ENCODE measurements around the gene AVPR2.

GRCh38 chrX:153878969-153879653, 25.4 kb upstream of the AVPR2 start:
- TF ChIP-seq POLR2A (IDR thresholded peaks at IDR 0.05) = no peak
- no peak for TF ChIP-seq CTCF (IDR thresholded peaks at IDR 0.05)
- no peak for TF ChIP-seq POLR2AphosphoS5 (IDR thresholded peaks at IDR 0.05)
- no peak for TF ChIP-seq EP300 (IDR thresholded peaks at IDR 0.05)
